Mammary epithelial cell (primary cell): ENCODE measurements around the gene GPR26.

Experiments used
- EZH2 ChIP-seq: IDR thresholded peaks from 2 replicates; pipeline ENCODE4 v1.6.1; 2012; ENCODE audit warnings: low read length, inconsistent platforms, borderline replicate concordance
- TF ChIP-seq, protein P1 (sequence below), 2 donors: IDR thresholded peaks in 1 of 2; conservative IDR thresholded peaks in 1 of 2; 2 replicates each; pipeline ENCODE4 v1.5.1; 2011 to 2012; ENCODE audit warnings: inconsistent platforms in 2 of 2, low read length in 2 of 2, mild to moderate bottlenecking in 2 of 2, control low read depth in 1 of 2, low read depth in 1 of 2; ENCODE audit not compliant: insufficient read depth in 1 of 2; ENCODE audit errors: extremely low read depth in 1 of 2

DNA sequence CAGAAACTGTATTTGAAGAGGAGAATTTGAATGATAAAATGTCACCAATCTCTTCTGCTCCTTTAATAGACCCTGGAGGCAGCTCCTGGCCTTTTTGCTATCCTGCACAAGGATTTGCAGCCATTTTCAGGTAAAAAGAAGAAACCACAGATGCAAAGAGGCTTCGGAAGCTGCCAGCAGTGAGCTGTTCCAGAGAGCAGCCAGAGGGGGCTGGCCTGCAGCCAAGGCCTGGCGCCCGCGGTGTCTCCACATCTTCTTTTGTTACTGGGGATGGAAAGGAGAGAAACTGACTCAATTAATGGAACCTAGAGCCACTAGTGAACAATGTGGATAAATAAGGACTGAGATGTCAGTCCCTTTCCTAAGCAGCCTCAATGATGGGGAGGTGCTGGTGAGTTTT lies 23.9 kb upstream of the GPR26 start:
- no peak for TF ChIP-seq EZH2
- TF ChIP-seq, protein P1, sequence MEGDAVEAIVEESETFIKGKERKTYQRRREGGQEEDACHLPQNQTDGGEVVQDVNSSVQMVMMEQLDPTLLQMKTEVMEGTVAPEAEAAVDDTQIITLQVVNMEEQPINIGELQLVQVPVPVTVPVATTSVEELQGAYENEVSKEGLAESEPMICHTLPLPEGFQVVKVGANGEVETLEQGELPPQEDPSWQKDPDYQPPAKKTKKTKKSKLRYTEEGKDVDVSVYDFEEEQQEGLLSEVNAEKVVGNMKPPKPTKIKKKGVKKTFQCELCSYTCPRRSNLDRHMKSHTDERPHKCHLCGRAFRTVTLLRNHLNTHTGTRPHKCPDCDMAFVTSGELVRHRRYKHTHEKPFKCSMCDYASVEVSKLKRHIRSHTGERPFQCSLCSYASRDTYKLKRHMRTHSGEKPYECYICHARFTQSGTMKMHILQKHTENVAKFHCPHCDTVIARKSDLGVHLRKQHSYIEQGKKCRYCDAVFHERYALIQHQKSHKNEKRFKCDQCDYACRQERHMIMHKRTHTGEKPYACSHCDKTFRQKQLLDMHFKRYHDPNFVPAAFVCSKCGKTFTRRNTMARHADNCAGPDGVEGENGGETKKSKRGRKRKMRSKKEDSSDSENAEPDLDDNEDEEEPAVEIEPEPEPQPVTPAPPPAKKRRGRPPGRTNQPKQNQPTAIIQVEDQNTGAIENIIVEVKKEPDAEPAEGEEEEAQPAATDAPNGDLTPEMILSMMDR (conservative IDR thresholded peaks at IDR 0.05 in 1 of 2, IDR thresholded peaks at IDR 0.05 in 1 of 2; ENCODE audit: extremely low read depth in 1 of 2, insufficient read depth in 1 of 2, low read depth in 1 of 2, low read length in 2 of 2): no peak
